AG09319 (cell line): ENCODE results near the gene SKIL.
"Not testable (repeated sequence)": the region's sequence is repeated elsewhere in the genome, so short reads cannot be mapped to it uniquely, and the experiment has no call there.

Experiments used
- DNase-seq: peaks from one replicate; pipeline ENCODE4 v3.0.0-alpha.2; 2010; ENCODE audit warnings: low read depth; ENCODE audit errors: extremely low read depth
- CTCF ChIP-seq: IDR thresholded peaks from 2 replicates; pipeline ENCODE4 v1.5.1; 2011; ENCODE audit warnings: low read depth, mild to moderate bottlenecking, inconsistent platforms, low read length, moderate library complexity

The SKIL gene

GRCh38 chr3:170338690-170339340 is 18.7 kb upstream of the SKIL start:
- TF ChIP-seq CTCF: no peak
- no peak for DNase-seq

GRCh38 chr3:170342273-170342672 is 15.2 kb upstream of the SKIL start:
- not testable (repeated sequence) for DNase-seq

GRCh38 chr3:170343859-170344258 is 13.7 kb upstream of the SKIL start:
- not testable (repeated sequence) for DNase-seq

- DNase-seq: no peak
- no peak for TF ChIP-seq CTCF
Observed at GRCh38 chr3:170344971-170345370, 12.5 kb upstream of the SKIL start.

GRCh38 chr3:170346481-170347392 is 10.8 kb upstream of the SKIL start:
- no peak for TF ChIP-seq CTCF
- DNase-seq: peak; percentile 30

- DNase-seq: no peak
- no peak for TF ChIP-seq CTCF
Observed at GRCh38 chr3:170350515-170351413, 6.8 kb upstream of the SKIL start.

GRCh38 chr3:170352936-170353335 is 4.6 kb upstream of the SKIL start:
- no peak for DNase-seq
- no peak for TF ChIP-seq CTCF

GRCh38 chr3:170353485-170353884 is 4.0 kb upstream of the SKIL start:
- no peak for TF ChIP-seq CTCF
- no peak for DNase-seq
